ENCODE data around the gene HDAC9. TPM values are rescaled to one million over a fixed set of nuclear protein-coding genes. Genes with fewer than 3 reads are reported as not detected.

The HDAC9 gene
- total and polyA plus RNA-seq, 11 donors: 4.8 to 62.9 (median 30.6) TPM

GRCh38 chr7:18531539-18531938, 36.0 kb downstream of the HDAC9 start:
- DNase-seq: no peak
- no peak for ATAC-seq
- peaks cover 0 to 50% (median 16%) of the 10 kb centered on the region in 12 donors for H3K4me1 ChIP-seq
- H3K4me3 ChIP-seq: no peak overlapping the region
- intact Hi-C loops (cut with DNase I): no loop called here
- no peaks in the 10 kb centered on the region for H3K36me3 ChIP-seq
- WGBS, 4 donors: 91 to 96% (median 95%) methylated on average over 3 of the region's 3 CpGs
- H3K9me3 ChIP-seq: no peaks in the 10 kb centered on the region
- no peaks in the 10 kb centered on the region for H3K27me3 ChIP-seq
- no peak for TF ChIP-seq POLR2A (IDR thresholded peaks at IDR 0.05)
- no peak overlapping the region for H3K27ac ChIP-seq

- H3K27me3 ChIP-seq: no peaks in the 10 kb centered on the region
- no peaks in the 10 kb centered on the region for H3K9me3 ChIP-seq
- H3K36me3 ChIP-seq: no peaks in the 10 kb centered on the region
- 62 to 77% (median 70%) methylated on average over 2 of the region's 2 CpGs for WGBS, 4 donors
- no peak for DNase-seq
- H3K4me1 ChIP-seq: peaks cover 0 to 49% (median 20%) of the 10 kb centered on the region in 12 donors
- intact Hi-C loops (cut with DNase I): no loop called here
- H3K27ac ChIP-seq: no peak overlapping the region
- ATAC-seq: no peak
- H3K4me3 ChIP-seq: no peak overlapping the region
- TF ChIP-seq CTCF (IDR thresholded peaks at IDR 0.05): no peak
- TF ChIP-seq POLR2A (IDR thresholded peaks at IDR 0.05): no peak
Measured at GRCh38 chr7:18532813-18533212, 37.3 kb downstream of the HDAC9 start.

- WGBS, 4 donors: 81 to 90% (median 88%) methylated on average over 5 of the region's 5 CpGs
- intact Hi-C loops (cut with DNase I): no loop called here
- no peak for ATAC-seq
Measured at GRCh38 chr7:18534481-18534880, 38.9 kb downstream of the HDAC9 start.

GRCh38 chr7:18535810-18536415, 40.4 kb downstream of the HDAC9 start:
- intact Hi-C loops (cut with DNase I): no loop called here
- Histone ChIP-seq H3K27me3 (no peaks in the 10 kb centered on the region), H3K36me3 (no peaks in the 10 kb centered on the region), H3K4me3 (no peak overlapping the region), H3K27ac (no peak overlapping the region), H3K4me1 (peaks cover 0 to 34% (median 11%) of the 10 kb centered on the region in 12 donors), H3K9me3 (no peaks in the 10 kb centered on the region)
- WGBS, 4 donors: 81 to 95% (median 90%) methylated on average over 2 of the region's 2 CpGs
- DNase-seq: no peak
- ATAC-seq: peak in 1 of 4 donors; percentile 25
- no peak for TF ChIP-seq POLR2A (IDR thresholded peaks at IDR 0.05)
- TF ChIP-seq CTCF (IDR thresholded peaks at IDR 0.05): no peak

More at GRCh38 chr7:18534481-18534880, 38.9 kb downstream of the HDAC9 start:
- TF ChIP-seq CTCF (IDR thresholded peaks at IDR 0.05) (no peak), POLR2A (IDR thresholded peaks at IDR 0.05) (no peak)
- no peaks in the 10 kb centered on the region for H3K36me3 ChIP-seq
- H3K27me3 ChIP-seq: no peaks in the 10 kb centered on the region
- H3K4me1 ChIP-seq: peaks cover 0 to 35% (median 15%) of the 10 kb centered on the region in 12 donors
- no peak overlapping the region for H3K27ac ChIP-seq
- H3K9me3 ChIP-seq: no peaks in the 10 kb centered on the region
- no peak overlapping the region for H3K4me3 ChIP-seq
- no peak for DNase-seq

- intact Hi-C loops (cut with DNase I): no loop called here
- TF ChIP-seq POLR2A (IDR thresholded peaks at IDR 0.05) (no peak), CTCF (IDR thresholded peaks at IDR 0.05) (no peak)
- peaks cover 0 to 38% (median 13%) of the 10 kb centered on the region in 12 donors for H3K4me1 ChIP-seq
Measured at GRCh38 chr7:18536486-18536885, 40.9 kb downstream of the HDAC9 start.

More at GRCh38 chr7:18536486-18536885, 40.9 kb downstream of the HDAC9 start:
- Histone ChIP-seq H3K9me3 (no peaks in the 10 kb centered on the region), H3K27me3 (no peaks in the 10 kb centered on the region), H3K4me3 (no peak overlapping the region), H3K27ac (no peak overlapping the region), H3K36me3 (no peaks in the 10 kb centered on the region)
- ATAC-seq: no peak
- DNase-seq: no peak
- WGBS, 4 donors: 60 to 73% (median 68%) methylated on average over 1 of the region's 1 CpG
